Mucosa of descending colon (tissue), 3 donors: Measurements from ENCODE around the gene CEBPZOS. TPM values are rescaled to one million over a fixed set of nuclear protein-coding genes. Genes with fewer than 3 reads are reported as not detected.
A peak's percentile ranks its signal among the peaks of the same experiment; 100 is the strongest.

Experiments
- ATAC-seq: fragments of 200-7000 bp; cut with Tn5 transposase; one replicate; pipeline ENCODE4 v1.9.1; 2020; ENCODE audit warnings: mild to moderate bottlenecking, moderate library complexity
- DNase-seq, 3 donors: peaks; one replicate each; pipeline ENCODE4 v3.0.0-alpha.2; 2020
- H3K36me3 ChIP-seq: fragments of 200-600 bp; one replicate; pipeline ENCODE4 v1.8.0; 2021; ENCODE audit warnings: low read depth, mild to moderate bottlenecking
- H3K4me1 ChIP-seq: fragments of 200-600 bp; one replicate; pipeline ENCODE4 v1.8.0; 2021; ENCODE audit warnings: low read depth, mild to moderate bottlenecking
- H3K4me3 ChIP-seq: fragments of 200-600 bp; one replicate; pipeline ENCODE4 v1.8.0; 2021; ENCODE audit warnings: mild to moderate bottlenecking
- H3K9me3 ChIP-seq: fragments of 200-600 bp; one replicate; pipeline ENCODE4 v1.8.0; 2021; ENCODE audit warnings: mild to moderate bottlenecking
- CTCF ChIP-seq: fragments of 200-600 bp; IDR thresholded peaks from one replicate; pipeline ENCODE4 v1.8.0; 2022; ENCODE audit warnings: antibody characterized with exemption, mild to moderate bottlenecking
- intact Hi-C, 2 donors: fragments of 100-400 bp; cut with DNase I in 1 of 2; cut with micrococcal nuclease in 1 of 2; formaldehyde crosslinking; loops; one replicate each; pipeline versions ENCODE4 v1.11.0 to v1.11.1; 2022; cut with DNase I, micrococcal nuclease
- total RNA-seq, 3 donors: library from RNA; stranded (reverse); fragmentation: NEBNext Ultra II Directional in 2 of 3; extraction: Animal tissue kit (Norgen Biotek cat#: 25700) in 2 of 3; gene quantifications; one replicate each; pipeline versions ENCODE4 v1.2.1 to v1.2.4, GENCODE V29; 2021 to 2023
- donor health status: DM: no; HTN: no; CAD: no; lungs with moderate emphysema.
- donor health status: DM: no; HTN: no; CAD: no.
- donor health status: DM: no; HTN: yes; CAD: no.

The CEBPZOS gene
- total RNA-seq, 3 donors from 2014 or later, result 34.2 to 50.5 (median 37.8) TPM

- Histone ChIP-seq H3K36me3 (no peaks in the 10 kb centered on the region), H3K4me1 (no peaks in the 10 kb centered on the region), H3K9me3 (no peaks in the 10 kb centered on the region), H3K4me3 (no peak within 1 kb of the TSS)
- DNase-seq (no peak), ATAC-seq (no peak)
- intact Hi-C loops, result no loop called here
- no peak for TF ChIP-seq CTCF
Measured at GRCh38 chr2:37188570-37188969, 7.7 kb upstream of the CEBPZOS start, which contains the start of gene SULT6B1. SULT6B1 (minus strand) TSS chr2:37188670; CDS start chr2:37188640, 30 bp downstream.

- peak; percentile 90 for ATAC-seq
- H3K4me1 ChIP-seq, result no peaks in the 10 kb centered on the region
- H3K9me3 ChIP-seq, result no peaks in the 10 kb centered on the region
- no peak for TF ChIP-seq CTCF
- intact Hi-C loops, result no loop called here
- H3K36me3 ChIP-seq, result no peaks in the 10 kb centered on the region
- no peak for DNase-seq
- H3K4me3 ChIP-seq, result no peak overlapping the region
Measured at GRCh38 chr2:37189452-37190153, 6.7 kb upstream of the CEBPZOS start.

- ATAC-seq (no peak), DNase-seq (no peak)
- Histone ChIP-seq H3K4me1 (no peaks in the 10 kb centered on the region), H3K4me3 (no peak overlapping the region), H3K36me3 (no peaks in the 10 kb centered on the region), H3K9me3 (no peaks in the 10 kb centered on the region)
- intact Hi-C loops, result no loop called here
- TF ChIP-seq CTCF, result no peak
Measured at GRCh38 chr2:37190290-37190689, 6.0 kb upstream of the CEBPZOS start.

GRCh38 chr2:37191253-37191652 lies 5.0 kb upstream of the CEBPZOS start:
- DNase-seq (no peak), ATAC-seq (no peak)
- H3K4me3 ChIP-seq, result no peak overlapping the region
- no peaks in the 10 kb centered on the region for H3K36me3 ChIP-seq
- no peak for TF ChIP-seq CTCF
- H3K9me3 ChIP-seq, result no peaks in the 10 kb centered on the region
- intact Hi-C loops, result no loop called here
- H3K4me1 ChIP-seq, result peaks cover 3% of the 10 kb centered on the region

GRCh38 chr2:37191747-37192146 lies 4.5 kb upstream of the CEBPZOS start:
- intact Hi-C loops, result no loop called here
- DNase-seq, result no peak
- TF ChIP-seq CTCF, result no peak
- no peak for ATAC-seq
- Histone ChIP-seq H3K4me3 (no peak overlapping the region), H3K4me1 (peaks cover 3% of the 10 kb centered on the region), H3K9me3 (no peaks in the 10 kb centered on the region), H3K36me3 (no peaks in the 10 kb centered on the region)
